Left renal pelvis (tissue), 4 donors: ENCODE data around the gene ZNF524. TPM values are rescaled to one million over a fixed set of nuclear protein-coding genes. Genes with fewer than 3 reads are reported as not detected.
"Not testable (repeated sequence)": the region's sequence is repeated elsewhere in the genome, so short reads cannot be mapped to it uniquely, and the experiment has no call there.

Experiments
- DNase-seq, 4 donors: peaks; one replicate each; pipeline ENCODE4 v3.0.0-alpha.2; 2013; ENCODE audit warnings: low read depth in 4 of 4, low spot score in 3 of 4
- polyA plus RNA-seq, 4 donors: library from polyadenylated mRNA; unstranded; fragments of 120-200 nt; gene quantifications; one replicate each; pipeline ENCODE4 v1.2.1, GENCODE V29; 2013; ENCODE audit not compliant: insufficient read length in 4 of 4

Gene ZNF524
- polyA plus RNA-seq, 4 donors: 4.6 to 13.3 (median 6.7) TPM

DNA sequence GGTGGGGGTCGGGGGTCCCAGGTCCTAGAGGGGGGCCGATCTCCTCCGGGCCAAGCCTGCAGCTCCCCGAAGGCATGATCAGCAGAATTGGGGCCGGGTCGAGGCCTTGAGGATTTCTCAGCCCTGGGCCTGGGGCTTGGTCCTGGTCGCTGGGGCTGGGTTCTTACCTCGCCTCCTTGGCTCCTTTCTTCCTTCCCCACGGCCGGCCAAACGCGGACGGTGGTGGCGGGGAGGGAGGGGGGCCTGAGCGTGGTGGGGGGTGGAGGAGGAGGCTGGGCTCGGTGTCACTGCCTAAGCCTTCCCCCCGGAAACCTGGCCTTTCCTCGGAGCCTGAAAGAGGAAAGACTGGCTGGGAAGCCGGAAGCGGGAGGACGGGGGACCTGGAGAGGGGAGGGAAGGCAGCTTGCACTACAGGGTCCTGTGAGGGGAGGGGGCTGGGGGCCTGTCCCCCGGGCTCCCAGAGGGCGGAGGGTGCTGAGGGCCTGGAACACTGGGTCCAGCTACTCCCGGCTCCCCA lies 19.4 kb upstream of the ZNF524 start, which contains the start of gene ZNF579:
TSS of gene ZNF579 (minus strand) at position 221 of the 517 bp plus-strand sequence. CDS start 1,209 bp downstream, outside the sequence.
- peak in 2 of 4 donors; percentile 80 to 87 for DNase-seq

DNA sequence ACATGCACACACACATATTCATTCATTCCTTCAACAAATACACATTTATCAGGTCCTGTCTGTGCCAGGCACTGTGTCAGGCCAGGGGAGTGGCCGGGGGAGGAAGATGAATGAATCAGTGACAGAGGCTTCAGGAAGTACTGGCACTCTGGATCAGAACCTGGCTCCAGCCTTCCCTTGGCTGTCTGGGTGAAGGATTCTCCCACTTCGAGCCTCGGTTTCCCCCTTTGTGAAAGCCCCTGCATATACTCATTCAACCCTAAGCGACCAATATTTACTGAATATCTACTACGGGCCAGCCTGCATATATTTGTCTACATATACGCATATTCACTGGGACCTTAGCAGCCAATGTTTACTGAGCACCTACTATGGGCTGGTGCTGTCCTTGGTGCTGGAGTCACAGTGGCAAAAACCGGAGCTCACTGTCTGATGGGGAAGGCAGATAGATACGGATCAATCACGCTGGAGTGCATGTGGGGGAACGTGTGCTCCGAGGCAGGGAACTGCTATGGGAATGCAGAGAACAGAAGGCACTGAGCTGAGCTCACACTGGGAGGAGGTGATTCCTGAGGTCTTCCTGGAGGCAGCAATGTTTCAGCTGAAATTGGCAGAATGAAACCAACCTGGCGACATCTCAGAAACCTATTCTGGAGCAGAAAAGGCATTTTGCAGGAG lies 18.8 kb upstream of the ZNF524 start:
- DNase-seq: no peak

DNA sequence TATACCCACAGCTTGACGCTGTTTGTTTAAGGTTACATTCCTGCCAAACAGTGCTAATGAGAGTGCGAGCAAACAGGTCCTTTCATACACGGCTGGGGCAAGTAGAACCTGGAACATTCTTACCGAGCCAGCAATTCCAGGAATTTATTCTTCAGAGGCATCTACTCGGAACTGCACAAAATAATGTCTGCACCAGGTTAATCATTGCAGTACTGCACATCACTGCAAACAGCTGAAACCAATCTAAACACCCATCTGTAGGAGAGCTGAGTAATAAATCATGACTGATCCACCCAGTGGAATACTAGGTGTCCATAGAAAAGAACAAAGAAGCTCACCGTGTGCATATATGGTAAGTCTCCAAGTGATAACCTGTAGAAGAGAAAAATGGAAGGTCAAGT lies 18.3 kb upstream of the ZNF524 start:
- no peak for DNase-seq

DNA sequence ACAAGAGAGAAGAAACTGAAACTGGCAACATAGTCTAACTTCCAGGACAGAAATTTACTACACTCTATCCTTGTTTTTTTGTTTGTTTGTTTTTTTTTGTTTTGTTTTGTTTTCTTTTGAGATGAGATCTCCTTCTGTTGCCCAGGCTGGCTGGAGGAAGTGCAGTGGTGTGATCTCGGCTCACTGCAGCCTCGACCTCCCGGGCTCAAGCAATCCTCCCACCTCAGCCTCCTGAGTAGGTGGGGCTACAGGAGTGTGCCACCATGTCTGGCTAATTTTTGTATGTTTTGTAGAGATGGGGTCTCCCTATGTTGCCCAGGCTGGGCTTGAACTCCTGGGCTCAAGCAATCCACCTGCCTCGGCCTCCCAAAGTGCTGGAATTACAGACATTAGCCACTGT lies 17.8 kb upstream of the ZNF524 start:
- not testable (repeated sequence) for DNase-seq

- not testable (repeated sequence) for DNase-seq
Measured at GRCh38 chr19:55583897-55584296, 16.2 kb upstream of the ZNF524 start.

- no peak for DNase-seq
Measured at GRCh38 chr19:55584871-55585270, 15.2 kb upstream of the ZNF524 start.

GRCh38 chr19:55585658-55586339 lies 14.3 kb upstream of the ZNF524 start:
- peak in 2 of 4 donors; percentile 76 to 77 for DNase-seq

DNA sequence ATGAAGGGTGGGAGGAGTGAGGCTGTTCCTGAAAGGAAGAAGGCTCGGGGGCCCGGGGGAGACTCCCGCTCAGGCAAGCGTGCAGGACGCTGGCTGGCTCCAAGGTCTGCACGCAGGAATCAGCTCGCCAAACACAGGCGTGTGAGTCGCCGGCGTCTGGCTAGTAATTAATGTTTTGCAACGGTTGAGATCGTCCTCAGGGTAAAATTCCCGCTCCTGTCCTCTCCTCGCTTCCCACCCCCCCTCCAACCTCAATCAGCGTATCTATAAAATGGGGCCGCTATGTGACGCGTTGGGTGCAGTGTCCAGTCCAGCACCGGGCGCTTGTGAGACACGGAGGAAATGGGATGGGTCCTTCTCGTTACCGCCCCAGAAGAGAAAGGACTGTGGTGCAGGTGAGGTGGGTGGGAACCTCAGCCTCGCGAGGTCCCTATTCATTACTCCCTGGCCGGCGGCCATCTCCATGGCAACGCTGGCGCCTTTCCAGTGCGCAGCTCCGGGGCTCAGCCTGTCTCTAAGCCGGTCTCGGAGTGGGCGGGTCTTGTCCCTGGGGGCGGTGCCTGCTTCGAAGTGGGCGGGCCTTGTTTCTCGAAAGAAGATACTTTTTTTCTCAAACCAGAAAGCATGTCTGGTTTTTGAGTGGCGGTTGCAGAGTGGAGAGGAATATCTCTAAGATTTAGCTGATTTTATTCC lies 13.0 kb upstream of the ZNF524 start:
- peak in 3 of 4 donors; percentile 91 to 93 (median 92) for DNase-seq

GRCh38 chr19:55588738-55589137 lies 11.3 kb upstream of the ZNF524 start:
- no peak for DNase-seq

GRCh38 chr19:55590109-55590508 lies 10.0 kb upstream of the ZNF524 start:
- no peak for DNase-seq

GRCh38 chr19:55590617-55591016 lies 9.5 kb upstream of the ZNF524 start:
- no peak for DNase-seq

DNA sequence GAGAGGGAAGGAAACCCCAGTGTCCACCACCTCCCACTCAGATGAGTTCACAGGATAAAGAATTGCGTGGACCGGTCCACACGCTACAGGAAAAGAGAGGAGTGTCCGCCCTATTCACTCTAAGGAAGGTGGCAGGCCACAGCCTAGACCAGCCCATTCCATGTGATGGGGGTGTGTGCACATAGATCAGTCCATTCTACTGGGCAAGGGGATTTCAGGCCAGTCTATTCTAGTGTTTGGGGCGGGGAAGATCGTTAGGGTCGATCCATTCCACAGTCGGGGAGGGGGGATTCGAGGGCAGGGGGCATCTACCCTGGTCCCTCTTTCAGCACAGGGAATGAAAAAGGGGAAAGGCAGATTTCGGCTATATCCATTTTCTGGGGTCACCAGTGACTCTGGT lies 8.5 kb upstream of the ZNF524 start:
- DNase-seq: no peak

- no peak for DNase-seq
Measured at GRCh38 chr19:55592391-55593090, 7.5 kb upstream of the ZNF524 start.

DNA sequence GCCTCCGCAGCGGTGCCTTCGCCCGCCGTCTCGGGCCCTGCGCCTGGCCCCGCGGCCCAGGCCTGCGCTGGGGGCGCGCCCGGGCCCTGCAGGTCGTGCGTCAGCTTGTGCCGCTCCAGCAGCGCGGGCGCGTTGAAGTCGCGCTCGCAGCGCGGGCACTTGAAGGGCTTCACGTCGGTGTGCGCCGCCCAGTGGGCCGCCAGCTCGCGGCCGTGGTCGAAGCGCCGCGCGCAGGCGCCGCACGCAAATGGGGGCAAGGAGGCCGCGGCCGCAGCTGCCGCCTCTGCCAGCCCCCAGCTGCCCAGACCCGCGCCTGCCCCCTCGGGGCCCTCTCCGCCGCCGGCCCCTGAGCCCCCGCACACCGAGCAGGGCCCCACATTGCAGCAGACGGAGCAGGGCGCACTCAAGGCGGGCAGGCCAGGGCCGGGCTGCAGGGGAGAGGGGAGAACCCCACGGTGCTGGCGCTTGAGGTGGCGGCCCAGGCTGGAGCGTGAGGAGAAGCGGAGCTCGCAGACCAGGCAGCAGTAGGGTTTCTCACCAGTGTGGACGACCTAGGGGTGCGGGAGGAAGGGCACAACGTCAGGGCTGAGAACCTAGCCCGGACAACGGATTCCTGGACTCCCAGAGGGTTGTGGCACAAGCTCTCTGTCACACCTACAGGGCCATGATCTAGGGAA lies 6.9 kb upstream of the ZNF524 start:
- DNase-seq: no peak

GRCh38 chr19:55594996-55595545 lies 5.0 kb upstream of the ZNF524 start:
- DNase-seq: no peak

- DNase-seq: no peak
Measured at GRCh38 chr19:55596304-55596703, 3.8 kb upstream of the ZNF524 start.

GRCh38 chr19:55597501-55597921 lies 2.6 kb upstream of the ZNF524 start:
- no peak for DNase-seq

DNA sequence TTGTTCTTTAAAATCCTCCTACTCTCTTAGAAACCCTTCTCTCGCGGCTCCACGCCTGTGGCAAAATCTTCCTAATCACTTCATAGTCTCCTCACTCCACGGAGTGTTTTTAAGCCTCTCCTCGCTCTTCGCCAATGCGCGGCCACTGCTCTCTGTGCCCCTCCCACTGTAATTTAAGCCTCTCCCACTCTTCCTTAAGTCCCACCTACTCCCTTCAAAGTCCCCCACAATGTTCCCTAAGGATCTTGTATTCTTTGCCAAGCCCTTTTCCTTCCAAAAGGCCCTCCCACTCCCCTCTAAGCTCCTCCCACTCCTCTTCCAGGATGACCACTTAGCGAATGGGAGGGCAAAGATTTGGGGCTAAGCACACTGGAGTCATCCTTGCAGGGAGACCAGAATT lies 2.1 kb upstream of the ZNF524 start:
- no peak for DNase-seq

DNA sequence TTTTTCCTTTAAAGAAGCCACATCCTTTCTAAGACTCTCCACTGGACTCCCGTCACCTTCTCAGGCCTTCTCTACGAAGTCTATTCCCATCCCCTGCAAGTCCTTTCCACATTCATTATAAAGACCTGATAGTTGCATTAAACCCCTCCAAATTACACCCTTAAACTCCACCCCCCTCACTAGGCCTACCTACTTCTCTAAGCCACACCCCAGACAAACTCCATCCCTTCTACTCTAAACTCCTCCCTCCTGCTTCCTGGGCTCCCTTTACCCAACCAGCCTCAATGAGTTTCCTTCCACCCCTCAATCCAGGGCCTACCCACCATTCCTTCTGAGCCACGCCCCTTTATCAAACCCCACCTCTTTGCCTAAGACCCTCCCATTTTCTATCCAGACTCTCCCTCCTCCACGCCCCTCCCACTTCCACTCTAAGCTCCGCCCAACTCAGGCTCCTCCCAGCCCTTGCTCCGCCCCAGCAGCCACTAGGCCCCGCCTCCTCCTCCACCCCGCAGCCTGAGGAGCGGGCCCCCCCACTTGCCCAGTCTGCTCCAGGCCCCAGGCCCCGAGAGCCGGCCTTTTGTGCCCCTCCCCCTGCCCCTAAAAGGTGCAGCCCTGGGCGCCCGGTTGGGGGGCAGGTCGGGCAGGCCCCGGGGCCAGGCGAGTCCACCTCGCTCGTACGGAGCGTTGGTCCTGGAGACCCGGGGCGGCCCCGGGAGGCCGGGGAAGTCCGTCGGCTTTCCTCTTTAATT lies 1.2 kb upstream of the ZNF524 start:
- peak in 2 of 4 donors; percentile 82 to 84 for DNase-seq
